Skeletal muscle tissue (tissue), 4 donors: ENCODE data around the gene CYTH2. TPM values are rescaled to one million over a fixed set of nuclear protein-coding genes. Genes with fewer than 3 reads are reported as not detected.
"Not testable (repeated sequence)": the region's sequence is repeated elsewhere in the genome, so short reads cannot be mapped to it uniquely, and the experiment has no call there.

Experiments used
- H3K27ac ChIP-seq: one replicate; pipeline ENCODE4 v1.7.0; 2013; ENCODE audit warnings: mild to moderate bottlenecking, low read depth, low read length, inconsistent platforms
- H3K27me3 ChIP-seq, 3 donors: one replicate each; pipeline ENCODE4 v1.7.0; 2013; ENCODE audit warnings: low read length in 3 of 3; ENCODE audit not compliant: control insufficient read depth in 3 of 3, insufficient read depth in 3 of 3
- H3K36me3 ChIP-seq, 3 donors: one replicate each; pipeline ENCODE4 v1.7.0; 2013; ENCODE audit warnings: low read length in 3 of 3; ENCODE audit not compliant: control insufficient read depth in 3 of 3, insufficient read depth in 3 of 3
- H3K4me1 ChIP-seq, 3 donors: one replicate each; pipeline ENCODE4 v1.7.0; 2013; ENCODE audit warnings: low read length in 3 of 3, mild to moderate bottlenecking in 3 of 3; ENCODE audit not compliant: control insufficient read depth in 3 of 3, insufficient read depth in 3 of 3
- H3K4me3 ChIP-seq, 3 donors: one replicate each; pipeline ENCODE4 v1.7.0; 2013; ENCODE audit warnings: low read length in 3 of 3
- H3K9ac ChIP-seq, 3 donors: one replicate each; pipeline ENCODE4 v1.7.0; 2013; ENCODE audit warnings: low read length in 3 of 3, mild to moderate bottlenecking in 3 of 3, moderate library complexity in 2 of 3, low read depth in 1 of 3
- H3K9me3 ChIP-seq, 3 donors: one replicate each; pipeline ENCODE4 v1.7.0; 2013; ENCODE audit warnings: low read length in 3 of 3; ENCODE audit not compliant: control insufficient read depth in 3 of 3
- total RNA-seq: library from RNA; depleted of rRNA; stranded (reverse); fragments of >200 nt; gene quantifications from one replicate; pipeline ENCODE4 v1.2.3, GENCODE V29; 2014
- donor health status: Osteomylitis.

Gene CYTH2
- total RNA-seq, 1 donor from 2014 or later, result 33.4 TPM

GRCh38 chr19:48511321-48511731, 42.2 kb downstream of the CYTH2 start:
- Histone ChIP-seq H3K36me3 (no peaks in the 10 kb centered on the region), H3K27ac (no peak overlapping the region), H3K9ac (no peak overlapping the region), H3K4me3 (no peak overlapping the region), H3K9me3 (no peaks in the 10 kb centered on the region), H3K4me1 (peaks cover 8 to 9% (median 9%) of the 10 kb centered on the region in 3 donors), H3K27me3 (peaks cover 20 to 34% (median 21%) of the 10 kb centered on the region in 3 donors)

GRCh38 chr19:48511800-48512503, 42.8 kb downstream of the CYTH2 start, which contains the start of gene LMTK3:
Gene LMTK3 (minus strand): TSS chr19:48511835. CDS start chr19:48511576, 259 bp downstream.
- H3K4me1 ChIP-seq, result peaks cover 8 to 9% (median 9%) of the 10 kb centered on the region in 3 donors
- no peak within 1 kb of the TSS for H3K27ac ChIP-seq
- peaks cover 20 to 34% (median 21%) of the 10 kb centered on the region in 3 donors for H3K27me3 ChIP-seq
- no peaks in the 10 kb centered on the region for H3K9me3 ChIP-seq
- peak within 1 kb of the TSS in 2 of 3 donors; percentile 30 to 35 for H3K4me3 ChIP-seq
- H3K36me3 ChIP-seq, result no peaks in the 10 kb centered on the region
- H3K9ac ChIP-seq, result no peak within 1 kb of the TSS

- Histone ChIP-seq H3K9ac (no peak overlapping the region), H3K27me3 (peaks cover 20 to 34% (median 21%) of the 10 kb centered on the region in 3 donors), H3K4me1 (peaks cover 8 to 9% (median 9%) of the 10 kb centered on the region in 3 donors), H3K4me3 (peak overlapping the region in 1 of 3 donors; percentile 60), H3K27ac (no peak overlapping the region), H3K9me3 (no peaks in the 10 kb centered on the region), H3K36me3 (no peaks in the 10 kb centered on the region)
These were observed 43.5 kb downstream of the CYTH2 start for GRCh38 chr19:48512504-48513288.

GRCh38 chr19:48513289-48514122, 44.3 kb downstream of the CYTH2 start:
- H3K27ac ChIP-seq, result no peak overlapping the region
- H3K9ac ChIP-seq, result peak overlapping the region in 2 of 3 donors; percentile 57 to 64
- H3K27me3 ChIP-seq, result peaks cover 20 to 34% (median 21%) of the 10 kb centered on the region in 3 donors
- H3K4me3 ChIP-seq, result peak overlapping the region; percentile 59 to 70 (median 60)
- peaks cover 8 to 13% (median 9%) of the 10 kb centered on the region in 3 donors for H3K4me1 ChIP-seq
- no peaks in the 10 kb centered on the region for H3K36me3 ChIP-seq
- H3K9me3 ChIP-seq, result no peaks in the 10 kb centered on the region

- H3K4me1 ChIP-seq, result peaks cover 8 to 13% (median 9%) of the 10 kb centered on the region in 3 donors
- no peaks in the 10 kb centered on the region for H3K36me3 ChIP-seq
- H3K27me3 ChIP-seq, result peaks cover 20 to 34% (median 21%) of the 10 kb centered on the region in 3 donors
- no peak overlapping the region for H3K27ac ChIP-seq
- peak overlapping the region in 2 of 3 donors; percentile 59 to 60 for H3K4me3 ChIP-seq
- H3K9me3 ChIP-seq, result no peaks in the 10 kb centered on the region
- H3K9ac ChIP-seq, result peak overlapping the region in 1 of 3 donors; percentile 64
These were observed 44.9 kb downstream of the CYTH2 start for GRCh38 chr19:48514123-48514458.

GRCh38 chr19:48516536-48516935, 47.4 kb downstream of the CYTH2 start:
- H3K9ac ChIP-seq, result no peak overlapping the region
- peaks cover 4 to 9% (median 5%) of the 10 kb centered on the region in 3 donors for H3K4me1 ChIP-seq
- no peak overlapping the region for H3K27ac ChIP-seq
- H3K36me3 ChIP-seq, result no peaks in the 10 kb centered on the region
- H3K27me3 ChIP-seq, result peaks cover 14 to 19% (median 18%) of the 10 kb centered on the region in 3 donors
- no peaks in the 10 kb centered on the region for H3K9me3 ChIP-seq
- no peak overlapping the region for H3K4me3 ChIP-seq

- Histone ChIP-seq H3K9ac (no peak overlapping the region), H3K36me3 (no peaks in the 10 kb centered on the region), H3K4me1 (peaks cover 4 to 9% (median 4%) of the 10 kb centered on the region in 3 donors), H3K27me3 (peaks cover 4 to 5% (median 5%) of the 10 kb centered on the region in 3 donors), H3K27ac (no peak overlapping the region), H3K9me3 (no peaks in the 10 kb centered on the region), H3K4me3 (no peak overlapping the region)
These were observed 49.0 kb downstream of the CYTH2 start for GRCh38 chr19:48518207-48518606.

GRCh38 chr19:48519426-48519825, 50.3 kb downstream of the CYTH2 start:
- not testable (repeated sequence) for H3K27me3 ChIP-seq, H3K4me3 ChIP-seq, H3K36me3 ChIP-seq, H3K4me1 ChIP-seq, H3K9me3 ChIP-seq, H3K9ac ChIP-seq, H3K27ac ChIP-seq

GRCh38 chr19:48520134-48520533, 51.0 kb downstream of the CYTH2 start:
- H3K9me3 ChIP-seq, result peaks cover 4 to 7% (median 5%) of the 10 kb centered on the region in 3 donors

More at GRCh38 chr19:48520134-48520533, 51.0 kb downstream of the CYTH2 start:
- Histone ChIP-seq H3K36me3 (no peaks in the 10 kb centered on the region), H3K4me1 (peaks cover 0 to 4% (median 0%) of the 10 kb centered on the region in 3 donors), H3K9ac (no peak overlapping the region), H3K27me3 (no peaks in the 10 kb centered on the region), H3K27ac (no peak overlapping the region), H3K4me3 (no peak overlapping the region)
